Measurements from ENCODE around the gene NRCAM.

The NRCAM gene

DNA sequence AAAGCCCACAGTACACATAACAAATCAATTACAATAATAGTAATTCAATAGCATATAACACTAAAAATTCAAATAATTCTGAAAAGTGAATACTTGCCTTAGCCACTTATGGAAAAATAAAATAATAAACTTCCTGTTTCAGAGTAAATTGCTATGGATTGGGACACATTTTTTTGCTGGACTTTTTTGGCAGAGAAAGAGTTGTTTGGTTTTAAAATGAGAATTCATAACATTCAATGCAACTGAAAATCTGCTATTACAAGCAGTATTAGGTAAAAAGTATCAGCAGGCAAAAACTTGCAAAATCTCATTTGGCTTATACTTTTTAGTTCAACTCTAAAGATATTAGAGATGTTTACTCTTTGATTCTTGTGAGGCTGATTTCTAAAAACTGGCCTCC is 141.7 kb downstream of the NRCAM start:
- no peak overlapping the region for H3K4me3 ChIP-seq (ENCODE audit: low read depth, low read length)
- no peak overlapping the region for H3K27ac ChIP-seq
- DNase-seq = no peak
- no peaks in the 10 kb centered on the region for H3K36me3 ChIP-seq
- H3K27me3 ChIP-seq (ENCODE audit: insufficient read depth, low read depth, severe bottlenecking) = no peaks in the 10 kb centered on the region
- H3K9me3 ChIP-seq (ENCODE audit: severe bottlenecking) = no peaks in the 10 kb centered on the region
- TF ChIP-seq, protein P1, sequence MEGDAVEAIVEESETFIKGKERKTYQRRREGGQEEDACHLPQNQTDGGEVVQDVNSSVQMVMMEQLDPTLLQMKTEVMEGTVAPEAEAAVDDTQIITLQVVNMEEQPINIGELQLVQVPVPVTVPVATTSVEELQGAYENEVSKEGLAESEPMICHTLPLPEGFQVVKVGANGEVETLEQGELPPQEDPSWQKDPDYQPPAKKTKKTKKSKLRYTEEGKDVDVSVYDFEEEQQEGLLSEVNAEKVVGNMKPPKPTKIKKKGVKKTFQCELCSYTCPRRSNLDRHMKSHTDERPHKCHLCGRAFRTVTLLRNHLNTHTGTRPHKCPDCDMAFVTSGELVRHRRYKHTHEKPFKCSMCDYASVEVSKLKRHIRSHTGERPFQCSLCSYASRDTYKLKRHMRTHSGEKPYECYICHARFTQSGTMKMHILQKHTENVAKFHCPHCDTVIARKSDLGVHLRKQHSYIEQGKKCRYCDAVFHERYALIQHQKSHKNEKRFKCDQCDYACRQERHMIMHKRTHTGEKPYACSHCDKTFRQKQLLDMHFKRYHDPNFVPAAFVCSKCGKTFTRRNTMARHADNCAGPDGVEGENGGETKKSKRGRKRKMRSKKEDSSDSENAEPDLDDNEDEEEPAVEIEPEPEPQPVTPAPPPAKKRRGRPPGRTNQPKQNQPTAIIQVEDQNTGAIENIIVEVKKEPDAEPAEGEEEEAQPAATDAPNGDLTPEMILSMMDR (IDR thresholded peaks at IDR 0.05; ENCODE audit: low read depth, low read length) = no peak

GRCh38 chr7:108314049-108314448 is 142.2 kb downstream of the NRCAM start:
- Histone ChIP-seq H3K9me3 (ENCODE audit: severe bottlenecking) (no peaks in the 10 kb centered on the region), H3K27ac (no peak overlapping the region), H3K27me3 (ENCODE audit: insufficient read depth, low read depth, severe bottlenecking) (no peaks in the 10 kb centered on the region), H3K36me3 (no peaks in the 10 kb centered on the region), H3K4me3 (ENCODE audit: low read depth, low read length) (no peak overlapping the region)
- no peak for DNase-seq
- TF ChIP-seq, protein P1 (IDR thresholded peaks at IDR 0.05; ENCODE audit: low read depth, low read length) = no peak

DNA sequence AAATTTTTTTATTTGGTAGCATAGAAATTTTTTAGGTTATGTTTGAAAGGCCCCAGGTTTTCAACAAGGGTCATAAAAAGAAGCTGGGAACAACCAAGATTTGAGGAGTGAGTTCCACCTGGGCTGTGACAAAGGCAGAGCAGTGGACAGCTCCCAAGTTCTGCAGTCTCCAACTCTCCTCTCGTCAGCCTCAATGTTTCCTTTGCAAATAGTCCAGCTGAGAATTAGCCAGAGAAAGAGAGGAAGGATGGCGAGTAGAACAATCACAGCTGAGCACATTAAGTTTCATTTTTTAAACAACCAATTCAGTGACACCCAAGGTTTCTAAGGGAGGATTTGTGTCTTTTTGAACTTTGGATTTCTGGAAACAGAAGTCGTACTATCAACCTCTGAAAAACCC is 143.2 kb downstream of the NRCAM start:
- DNase-seq = no peak
- TF ChIP-seq, protein P1 (IDR thresholded peaks at IDR 0.05; ENCODE audit: low read depth, low read length) = no peak
- no peaks in the 10 kb centered on the region for H3K36me3 ChIP-seq
- H3K27me3 ChIP-seq (ENCODE audit: insufficient read depth, low read depth, severe bottlenecking) = no peaks in the 10 kb centered on the region
- H3K9me3 ChIP-seq (ENCODE audit: severe bottlenecking) = no peaks in the 10 kb centered on the region
- H3K4me3 ChIP-seq (ENCODE audit: low read depth, low read length) = no peak overlapping the region
- H3K27ac ChIP-seq = no peak overlapping the region

GRCh38 chr7:108311446-108312168 is 144.6 kb downstream of the NRCAM start:
- no peaks in the 10 kb centered on the region for H3K9me3 ChIP-seq (ENCODE audit: severe bottlenecking)
- H3K4me3 ChIP-seq (ENCODE audit: low read depth, low read length) = no peak overlapping the region
- TF ChIP-seq, protein P1 (IDR thresholded peaks at IDR 0.05; ENCODE audit: low read depth, low read length) = no peak
- H3K27ac ChIP-seq = no peak overlapping the region
- no peak for DNase-seq
- no peaks in the 10 kb centered on the region for H3K27me3 ChIP-seq (ENCODE audit: insufficient read depth, low read depth, severe bottlenecking)
- no peaks in the 10 kb centered on the region for H3K36me3 ChIP-seq

DNA sequence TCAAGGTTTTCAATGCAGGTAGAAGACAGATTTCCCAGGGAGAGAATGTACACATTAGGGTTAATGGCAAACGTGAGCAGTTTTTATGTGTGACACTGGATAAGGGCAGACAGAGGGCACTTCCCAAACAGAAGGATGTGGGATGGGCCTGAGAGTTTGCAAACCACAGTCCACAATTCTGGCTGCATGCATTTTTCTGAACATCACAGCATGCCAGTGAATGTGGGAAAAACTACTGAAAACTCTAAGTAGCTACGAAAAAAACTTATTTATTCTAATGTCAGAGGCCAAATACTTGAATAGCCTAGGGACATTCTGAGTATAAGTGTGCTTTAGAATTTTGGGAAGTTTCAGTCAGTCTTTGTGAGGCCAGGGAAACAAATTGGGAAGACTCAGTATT is 145.9 kb downstream of the NRCAM start:
- no peak for DNase-seq
- Histone ChIP-seq H3K27ac (no peak overlapping the region), H3K27me3 (ENCODE audit: insufficient read depth, low read depth, severe bottlenecking) (no peaks in the 10 kb centered on the region), H3K9me3 (ENCODE audit: severe bottlenecking) (no peaks in the 10 kb centered on the region), H3K36me3 (no peaks in the 10 kb centered on the region), H3K4me3 (ENCODE audit: low read depth, low read length) (no peak overlapping the region)
- TF ChIP-seq, protein P1 (IDR thresholded peaks at IDR 0.05; ENCODE audit: low read depth, low read length) = no peak

DNA sequence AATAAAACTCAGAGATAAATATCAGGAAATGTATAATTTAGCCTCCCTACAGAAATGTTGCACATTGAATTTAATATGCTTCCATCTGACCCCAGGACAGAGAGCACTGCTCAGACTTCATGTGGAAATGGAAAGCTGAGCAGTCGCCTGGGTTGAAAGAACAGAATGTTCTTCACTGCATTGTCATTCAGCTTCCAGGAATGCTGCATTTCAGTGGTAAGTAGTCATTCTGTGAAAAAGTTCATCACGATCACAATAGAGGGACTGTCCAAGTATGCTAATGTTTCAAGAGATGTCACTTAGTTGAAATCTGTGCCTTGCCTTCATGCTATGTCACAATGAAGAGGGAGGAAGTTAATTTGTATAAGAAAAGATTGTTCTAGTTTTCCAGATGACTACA is 147.3 kb downstream of the NRCAM start:
- H3K27ac ChIP-seq = no peak overlapping the region
- no peaks in the 10 kb centered on the region for H3K9me3 ChIP-seq (ENCODE audit: severe bottlenecking)
- H3K4me3 ChIP-seq (ENCODE audit: low read depth, low read length) = no peak overlapping the region
- H3K27me3 ChIP-seq (ENCODE audit: insufficient read depth, low read depth, severe bottlenecking) = no peaks in the 10 kb centered on the region
- no peaks in the 10 kb centered on the region for H3K36me3 ChIP-seq
- DNase-seq = no peak
- TF ChIP-seq, protein P1 (IDR thresholded peaks at IDR 0.05; ENCODE audit: low read depth, low read length) = no peak

Data from WERI-Rb-1 (cell line).